Hepatocyte (in vitro differentiated cells): Measurements from ENCODE around the gene NR5A1. TPM values are rescaled to one million over a fixed set of nuclear protein-coding genes. Genes with fewer than 3 reads are reported as not detected.

Experiments used
- DNase-seq: peaks from one replicate; pipeline ENCODE4 v3.0.0-alpha.2; 2016; ENCODE audit warnings: low spot score
- H2AFZ ChIP-seq: fragments of 200-600 bp; sonication (generic); 2 replicates; pipeline ENCODE4 v1.6.0; 2016; ENCODE audit warnings: antibody characterized with exemption, mild to moderate bottlenecking
- H3K27ac ChIP-seq: fragments of 200-600 bp; sonication (generic); 2 replicates; pipeline ENCODE4 v1.5.1; 2016; ENCODE audit warnings: mild to moderate bottlenecking
- H3K27me3 ChIP-seq: fragments of 200-600 bp; sonication (generic); 2 replicates; pipeline ENCODE4 v1.6.1; 2016
- H3K36me3 ChIP-seq: fragments of 200-600 bp; sonication (generic); replicated peaks from 2 replicates; pipeline ENCODE4 v1.5.1; 2016; ENCODE audit warnings: low read depth; ENCODE audit not compliant: insufficient read depth
- H3K4me1 ChIP-seq: fragments of 200-600 bp; sonication (generic); 2 replicates; pipeline ENCODE4 v1.5.1; 2016; ENCODE audit warnings: mild to moderate bottlenecking, moderate library complexity; ENCODE audit not compliant: insufficient read depth
- H3K4me2 ChIP-seq: fragments of 200-600 bp; sonication (generic); 2 replicates; pipeline ENCODE4 v1.6.0; 2016
- H3K4me3 ChIP-seq: fragments of 200-600 bp; sonication (generic); 2 replicates; pipeline ENCODE4 v1.5.1; 2016; ENCODE audit warnings: mild to moderate bottlenecking
- H3K79me2 ChIP-seq: fragments of 200-600 bp; sonication (generic); 2 replicates; pipeline ENCODE4 v1.6.0; 2017; ENCODE audit warnings: mild to moderate bottlenecking
- H3K9me2 ChIP-seq: fragments of 200-600 bp; sonication (generic); replicated peaks from 2 replicates; pipeline ENCODE4 v1.6.0; 2017; ENCODE audit warnings: mild to moderate bottlenecking; ENCODE audit not compliant: insufficient read depth
- H3K9me3 ChIP-seq: fragments of 200-600 bp; sonication (generic); 2 replicates; pipeline ENCODE4 v1.5.1; 2016; ENCODE audit warnings: low read depth, mild to moderate bottlenecking
- H4K20me1 ChIP-seq: fragments of 200-600 bp; sonication (generic); 2 replicates; pipeline ENCODE4 v1.6.0; 2016; ENCODE audit warnings: mild to moderate bottlenecking; ENCODE audit not compliant: insufficient read depth, poor library complexity, severe bottlenecking
- EZH2 ChIP-seq: fragments of 200-600 bp; sonication (generic); IDR thresholded peaks from 2 replicates; pipeline ENCODE4 v1.6.1; 2016; ENCODE audit warnings: antibody characterized with exemption, mild to moderate bottlenecking, borderline replicate concordance
- EZH2phosphoT487 ChIP-seq: fragments of 200-600 bp; sonication (generic); IDR thresholded peaks from one replicate; pipeline ENCODE4 v1.6.1; 2018; ENCODE audit warnings: antibody characterized with exemption, mild to moderate bottlenecking, low read depth, moderate library complexity; ENCODE audit not compliant: unreplicated experiment, severe bottlenecking
- WGBS: methylation state at CpG from one replicate; pipeline ENCODE4 v1.1.6; 2016; ENCODE audit warnings: low lambda C conversion rate; ENCODE audit errors: missing lambda C conversion rate; 5-methylcytosine and 5-hydroxymethylcytosine counted together
- polyA plus RNA-seq: library from polyadenylated mRNA; unstranded; fragments of >200 nt; fragmentation: Nextera tagmentation; extraction: Ambion mirVana; gene quantifications from 2 replicates; pipeline ENCODE4 v1.2.1, GENCODE V29; 2016
- total RNA-seq: library from RNA; depleted of rRNA; stranded (reverse); fragments of >200 nt; gene quantifications from 2 replicates; pipeline ENCODE4 v1.2.3, GENCODE V29; 2014
- TF ChIP-seq, protein P1 (sequence below): fragments of 200-600 bp; sonication (generic); IDR thresholded peaks from 2 replicates; pipeline ENCODE4 v1.5.1; 2016; ENCODE audit warnings: antibody characterized with exemption, mild to moderate bottlenecking; ENCODE audit not compliant: poor library complexity

Gene NR5A1
- total and polyA plus RNA-seq, 2 experiments from 2014 or later: 0.07 to 0.36 TPM

DNA sequence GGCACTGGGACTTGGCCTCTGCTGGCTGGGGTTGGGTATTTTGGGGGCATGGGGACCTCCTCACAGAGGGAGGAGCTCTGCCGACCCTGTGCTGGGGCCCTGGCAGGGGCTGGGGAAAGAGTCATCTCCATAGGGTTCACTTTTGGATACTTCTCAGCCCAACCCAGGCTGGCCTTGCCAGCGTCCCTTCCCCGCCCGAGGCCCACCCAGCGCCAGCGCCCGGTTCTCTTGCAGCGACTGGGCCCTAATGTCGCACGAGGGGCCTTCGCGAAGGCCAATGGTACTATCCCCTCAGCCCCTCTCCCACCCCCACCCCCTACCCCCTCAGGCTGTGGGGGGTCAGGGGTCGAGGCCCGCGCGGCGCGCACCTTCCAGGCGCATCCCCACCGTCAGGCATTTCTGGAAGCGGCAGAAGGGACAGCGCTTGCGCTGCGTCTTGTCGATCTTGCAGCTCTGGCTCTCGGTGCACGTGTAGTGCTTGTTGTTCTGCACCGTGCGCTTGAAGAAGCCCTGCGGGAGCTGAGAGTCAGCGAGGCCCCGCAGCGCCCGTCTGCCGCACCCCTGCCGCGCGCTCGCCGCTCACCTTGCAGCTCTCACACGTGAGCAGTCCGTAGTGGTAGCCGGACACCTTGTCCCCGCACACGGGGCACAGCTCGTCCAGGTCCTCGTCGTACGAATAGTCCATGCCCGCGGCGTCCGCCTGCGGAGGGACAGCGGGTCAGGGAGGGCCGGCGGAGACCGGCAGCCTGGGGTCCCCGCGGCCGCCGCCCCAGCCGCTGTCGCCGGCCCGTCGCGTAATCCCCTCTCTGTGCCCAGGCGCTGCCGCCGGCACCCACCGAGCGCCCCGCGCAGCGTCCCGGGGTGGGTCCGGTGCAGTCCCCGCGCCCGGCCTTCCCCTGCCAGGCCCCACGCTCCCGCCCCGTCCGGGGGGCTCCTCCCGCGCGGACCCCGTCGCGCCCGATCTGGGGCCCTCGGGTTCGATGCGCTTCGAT, 4.2 kb downstream of the NR5A1 start:
- Histone ChIP-seq H2AFZ (peak overlapping the region; percentile 52), H3K4me3 (no peak overlapping the region), H3K79me2 (no peaks in the 10 kb centered on the region), H3K27me3 (peaks cover 64% of the 10 kb centered on the region), H4K20me1 (no peaks in the 10 kb centered on the region), H3K4me1 (peaks cover 8% of the 10 kb centered on the region), H3K27ac (no peak overlapping the region), H3K36me3 (no peaks in the 10 kb centered on the region), H3K9me3 (no peaks in the 10 kb centered on the region), H3K4me2 (peak overlapping the region; percentile 80), H3K9me2 (no peaks in the 10 kb centered on the region)
- 11% methylated on average over 59 of the region's 96 CpGs for WGBS
- DNase-seq: no peak
- TF ChIP-seq EZH2phosphoT487 (no peak), EZH2 (peak; percentile 21)

- H3K9me3 ChIP-seq: no peaks in the 10 kb centered on the region
- no peaks in the 10 kb centered on the region for H3K9me2 ChIP-seq
- no peak for DNase-seq
- H3K27me3 ChIP-seq: peaks cover 64% of the 10 kb centered on the region
- no peaks in the 10 kb centered on the region for H4K20me1 ChIP-seq
- H3K4me2 ChIP-seq: no peak overlapping the region
- H3K79me2 ChIP-seq: no peaks in the 10 kb centered on the region
- WGBS: 78% methylated on average over 11 of the region's 11 CpGs
- no peak overlapping the region for H3K4me3 ChIP-seq
- peaks cover 8% of the 10 kb centered on the region for H3K4me1 ChIP-seq
- no peaks in the 10 kb centered on the region for H3K36me3 ChIP-seq
- H3K27ac ChIP-seq: no peak overlapping the region
- TF ChIP-seq, protein P1, sequence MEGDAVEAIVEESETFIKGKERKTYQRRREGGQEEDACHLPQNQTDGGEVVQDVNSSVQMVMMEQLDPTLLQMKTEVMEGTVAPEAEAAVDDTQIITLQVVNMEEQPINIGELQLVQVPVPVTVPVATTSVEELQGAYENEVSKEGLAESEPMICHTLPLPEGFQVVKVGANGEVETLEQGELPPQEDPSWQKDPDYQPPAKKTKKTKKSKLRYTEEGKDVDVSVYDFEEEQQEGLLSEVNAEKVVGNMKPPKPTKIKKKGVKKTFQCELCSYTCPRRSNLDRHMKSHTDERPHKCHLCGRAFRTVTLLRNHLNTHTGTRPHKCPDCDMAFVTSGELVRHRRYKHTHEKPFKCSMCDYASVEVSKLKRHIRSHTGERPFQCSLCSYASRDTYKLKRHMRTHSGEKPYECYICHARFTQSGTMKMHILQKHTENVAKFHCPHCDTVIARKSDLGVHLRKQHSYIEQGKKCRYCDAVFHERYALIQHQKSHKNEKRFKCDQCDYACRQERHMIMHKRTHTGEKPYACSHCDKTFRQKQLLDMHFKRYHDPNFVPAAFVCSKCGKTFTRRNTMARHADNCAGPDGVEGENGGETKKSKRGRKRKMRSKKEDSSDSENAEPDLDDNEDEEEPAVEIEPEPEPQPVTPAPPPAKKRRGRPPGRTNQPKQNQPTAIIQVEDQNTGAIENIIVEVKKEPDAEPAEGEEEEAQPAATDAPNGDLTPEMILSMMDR: no peak
- TF ChIP-seq EZH2phosphoT487: no peak
- no peak for TF ChIP-seq EZH2
- no peak overlapping the region for H2AFZ ChIP-seq
Observed at GRCh38 chr9:124501771-124502320, 5.4 kb downstream of the NR5A1 start.

GRCh38 chr9:124500796-124501611, 6.2 kb downstream of the NR5A1 start:
- H3K27me3 ChIP-seq: peaks cover 64% of the 10 kb centered on the region
- peaks cover 8% of the 10 kb centered on the region for H3K4me1 ChIP-seq
- no peak overlapping the region for H3K4me3 ChIP-seq
- no peak overlapping the region for H3K27ac ChIP-seq
- no peaks in the 10 kb centered on the region for H3K79me2 ChIP-seq
- H4K20me1 ChIP-seq: no peaks in the 10 kb centered on the region
- TF ChIP-seq EZH2 (no peak), EZH2phosphoT487 (no peak)
- TF ChIP-seq, protein P1: no peak
- no peak overlapping the region for H3K4me2 ChIP-seq
- H2AFZ ChIP-seq: no peak overlapping the region
- 81% methylated on average over 12 of the region's 12 CpGs for WGBS
- no peaks in the 10 kb centered on the region for H3K9me2 ChIP-seq
- H3K36me3 ChIP-seq: no peaks in the 10 kb centered on the region
- no peak for DNase-seq
- H3K9me3 ChIP-seq: no peaks in the 10 kb centered on the region
